ENCODE measurements around the gene PGLYRP3.

PGLYRP3 gene

GRCh38 chr1:153293851-153294250 is 18.9 kb downstream of the PGLYRP3 start:
- Histone ChIP-seq H3K9ac (ENCODE audit: low read length) (no peak overlapping the region), H3K27me3 (ENCODE audit: control insufficient read depth, insufficient read depth, low read length) (peaks cover 6% of the 10 kb centered on the region), H3K4me3 (ENCODE audit: low read length) (no peak overlapping the region), H3K27ac (ENCODE audit: low read depth, low read length) (no peak overlapping the region), H3K4me1 (ENCODE audit: control insufficient read depth, insufficient read depth, low read length) (no peaks in the 10 kb centered on the region), H3K36me3 (ENCODE audit: control insufficient read depth, insufficient read depth, low read length) (no peaks in the 10 kb centered on the region)

- H3K4me3 ChIP-seq (ENCODE audit: low read length): no peak overlapping the region
- no peaks in the 10 kb centered on the region for H3K4me1 ChIP-seq (ENCODE audit: control insufficient read depth, insufficient read depth, low read length)
- H3K9ac ChIP-seq (ENCODE audit: low read length): no peak overlapping the region
- no peaks in the 10 kb centered on the region for H3K36me3 ChIP-seq (ENCODE audit: control insufficient read depth, insufficient read depth, low read length)
- peaks cover 6% of the 10 kb centered on the region for H3K27me3 ChIP-seq (ENCODE audit: control insufficient read depth, insufficient read depth, low read length)
- H3K27ac ChIP-seq (ENCODE audit: low read depth, low read length): no peak overlapping the region
These were observed 19.3 kb downstream of the PGLYRP3 start for GRCh38 chr1:153293480-153293775.

GRCh38 chr1:153292740-153293479 is 19.8 kb downstream of the PGLYRP3 start:
- H3K9ac ChIP-seq (ENCODE audit: low read length): no peak overlapping the region
- no peaks in the 10 kb centered on the region for H3K4me1 ChIP-seq (ENCODE audit: control insufficient read depth, insufficient read depth, low read length)
- no peak overlapping the region for H3K4me3 ChIP-seq (ENCODE audit: low read length)
- H3K27ac ChIP-seq (ENCODE audit: low read depth, low read length): no peak overlapping the region
- peaks cover 6% of the 10 kb centered on the region for H3K27me3 ChIP-seq (ENCODE audit: control insufficient read depth, insufficient read depth, low read length)
- no peaks in the 10 kb centered on the region for H3K36me3 ChIP-seq (ENCODE audit: control insufficient read depth, insufficient read depth, low read length)

- H3K36me3 ChIP-seq (ENCODE audit: control insufficient read depth, insufficient read depth, low read length): no peaks in the 10 kb centered on the region
- H3K9ac ChIP-seq (ENCODE audit: low read length): no peak overlapping the region
- H3K4me1 ChIP-seq (ENCODE audit: control insufficient read depth, insufficient read depth, low read length): no peaks in the 10 kb centered on the region
- no peak overlapping the region for H3K27ac ChIP-seq (ENCODE audit: low read depth, low read length)
- no peak overlapping the region for H3K4me3 ChIP-seq (ENCODE audit: low read length)
- peaks cover 6% of the 10 kb centered on the region for H3K27me3 ChIP-seq (ENCODE audit: control insufficient read depth, insufficient read depth, low read length)
These were observed 20.6 kb downstream of the PGLYRP3 start for GRCh38 chr1:153292185-153292584.

GRCh38 chr1:153291514-153291913 is 21.2 kb downstream of the PGLYRP3 start:
- peaks cover 1% of the 10 kb centered on the region for H3K27me3 ChIP-seq (ENCODE audit: control insufficient read depth, insufficient read depth, low read length)

GRCh38 chr1:153288634-153289275 is 24.0 kb downstream of the PGLYRP3 start:
- no peak overlapping the region for H3K9ac ChIP-seq (ENCODE audit: low read length)
- H3K27me3 ChIP-seq (ENCODE audit: control insufficient read depth, insufficient read depth, low read length): peaks cover 1% of the 10 kb centered on the region
- H3K36me3 ChIP-seq (ENCODE audit: control insufficient read depth, insufficient read depth, low read length): no peaks in the 10 kb centered on the region
- no peak overlapping the region for H3K27ac ChIP-seq (ENCODE audit: low read depth, low read length)
- no peaks in the 10 kb centered on the region for H3K4me1 ChIP-seq (ENCODE audit: control insufficient read depth, insufficient read depth, low read length)
- H3K4me3 ChIP-seq (ENCODE audit: low read length): no peak overlapping the region

More at GRCh38 chr1:153291514-153291913, 21.2 kb downstream of the PGLYRP3 start:
- H3K4me3 ChIP-seq (ENCODE audit: low read length): no peak overlapping the region
- no peak overlapping the region for H3K9ac ChIP-seq (ENCODE audit: low read length)
- H3K27ac ChIP-seq (ENCODE audit: low read depth, low read length): no peak overlapping the region
- no peaks in the 10 kb centered on the region for H3K36me3 ChIP-seq (ENCODE audit: control insufficient read depth, insufficient read depth, low read length)
- H3K4me1 ChIP-seq (ENCODE audit: control insufficient read depth, insufficient read depth, low read length): no peaks in the 10 kb centered on the region

GRCh38 chr1:153277852-153278251 is 34.9 kb downstream of the PGLYRP3 start:
- Histone ChIP-seq H3K9ac (ENCODE audit: low read length) (no peak overlapping the region), H3K4me1 (ENCODE audit: control insufficient read depth, insufficient read depth, low read length) (no peaks in the 10 kb centered on the region), H3K4me3 (ENCODE audit: low read length) (no peak overlapping the region), H3K27ac (ENCODE audit: low read depth, low read length) (no peak overlapping the region), H3K27me3 (ENCODE audit: control insufficient read depth, insufficient read depth, low read length) (no peaks in the 10 kb centered on the region), H3K36me3 (ENCODE audit: control insufficient read depth, insufficient read depth, low read length) (no peaks in the 10 kb centered on the region)

GRCh38 chr1:153272186-153272585 is 40.6 kb downstream of the PGLYRP3 start:
- Histone ChIP-seq H3K4me3 (ENCODE audit: low read length) (no peak overlapping the region), H3K4me1 (ENCODE audit: control insufficient read depth, insufficient read depth, low read length) (no peaks in the 10 kb centered on the region), H3K27me3 (ENCODE audit: control insufficient read depth, insufficient read depth, low read length) (no peaks in the 10 kb centered on the region), H3K9ac (ENCODE audit: low read length) (no peak overlapping the region), H3K27ac (ENCODE audit: low read depth, low read length) (no peak overlapping the region), H3K36me3 (ENCODE audit: control insufficient read depth, insufficient read depth, low read length) (no peaks in the 10 kb centered on the region)

GRCh38 chr1:153271711-153272110 is 41.0 kb downstream of the PGLYRP3 start:
- Histone ChIP-seq H3K36me3 (ENCODE audit: control insufficient read depth, insufficient read depth, low read length) (no peaks in the 10 kb centered on the region), H3K9ac (ENCODE audit: low read length) (no peak overlapping the region), H3K4me1 (ENCODE audit: control insufficient read depth, insufficient read depth, low read length) (no peaks in the 10 kb centered on the region), H3K27ac (ENCODE audit: low read depth, low read length) (no peak overlapping the region), H3K4me3 (ENCODE audit: low read length) (no peak overlapping the region), H3K27me3 (ENCODE audit: control insufficient read depth, insufficient read depth, low read length) (no peaks in the 10 kb centered on the region)

GRCh38 chr1:153265457-153265856 is 47.3 kb downstream of the PGLYRP3 start:
- H3K4me1 ChIP-seq (ENCODE audit: control insufficient read depth, insufficient read depth, low read length): peaks cover 4% of the 10 kb centered on the region
- no peak overlapping the region for H3K27ac ChIP-seq (ENCODE audit: low read depth, low read length)
- peaks cover 10% of the 10 kb centered on the region for H3K27me3 ChIP-seq (ENCODE audit: control insufficient read depth, insufficient read depth, low read length)
- H3K9ac ChIP-seq (ENCODE audit: low read length): no peak overlapping the region
- H3K4me3 ChIP-seq (ENCODE audit: low read length): no peak overlapping the region
- H3K36me3 ChIP-seq (ENCODE audit: control insufficient read depth, insufficient read depth, low read length): no peaks in the 10 kb centered on the region

GRCh38 chr1:153262462-153263157 is 50.1 kb downstream of the PGLYRP3 start:
- Histone ChIP-seq H3K4me1 (ENCODE audit: control insufficient read depth, insufficient read depth, low read length) (peaks cover 4% of the 10 kb centered on the region), H3K27ac (ENCODE audit: low read depth, low read length) (no peak overlapping the region), H3K36me3 (ENCODE audit: control insufficient read depth, insufficient read depth, low read length) (no peaks in the 10 kb centered on the region), H3K9ac (ENCODE audit: low read length) (no peak overlapping the region), H3K4me3 (ENCODE audit: low read length) (peak overlapping the region; percentile 3), H3K27me3 (ENCODE audit: control insufficient read depth, insufficient read depth, low read length) (peaks cover 10% of the 10 kb centered on the region)

- Histone ChIP-seq H3K36me3 (ENCODE audit: control insufficient read depth, insufficient read depth, low read length) (no peaks in the 10 kb centered on the region), H3K9ac (ENCODE audit: low read length) (no peak overlapping the region), H3K4me3 (ENCODE audit: low read length) (peak overlapping the region; percentile 3), H3K27me3 (ENCODE audit: control insufficient read depth, insufficient read depth, low read length) (peaks cover 10% of the 10 kb centered on the region), H3K27ac (ENCODE audit: low read depth, low read length) (no peak overlapping the region), H3K4me1 (ENCODE audit: control insufficient read depth, insufficient read depth, low read length) (peaks cover 4% of the 10 kb centered on the region)
These were observed 50.7 kb downstream of the PGLYRP3 start for GRCh38 chr1:153262070-153262366.
